Measurements from ENCODE around the gene OCRL. TPM values are rescaled to one million over a fixed set of nuclear protein-coding genes. Genes with fewer than 3 reads are reported as not detected.

The OCRL gene
- total and polyA plus RNA-seq, 2 of the 4 experiments (the other 2 are of a cell fraction), result 19.4 to 20.6 TPM

- Histone ChIP-seq H3K27me3 (ENCODE audit: control insufficient read depth, insufficient read depth, low read length) (peaks cover 3% of the 10 kb centered on the region; the same call in 1 of the 2 replicates), H3K36me3 (ENCODE audit: control insufficient read depth, insufficient read depth, low read length) (no peaks in the 10 kb centered on the region), H4K20me1 (ENCODE audit: insufficient read depth, low read length) (no peaks in the 10 kb centered on the region), H4K91ac (ENCODE audit: insufficient read depth, low read depth, low read length) (no peak overlapping the region), H3K18ac (ENCODE audit: low read depth, low read length) (no peak overlapping the region), H3K9me3 (ENCODE audit: control insufficient read depth, insufficient read depth, low read length) (no peaks in the 10 kb centered on the region), H2BK120ac (ENCODE audit: low read depth, low read length) (no peak overlapping the region), H4K5ac (ENCODE audit: low read depth, low read length) (no peak overlapping the region), H2AK9ac (replicated peaks; ENCODE audit: low read depth, low read length, poor library complexity) (no peak overlapping the region), H4K8ac (ENCODE audit: low read depth in 2 of 2, low read length in 2 of 2) (no peak overlapping the region), H3K79me1 (ENCODE audit: low read depth in 1 of 2, low read length in 2 of 2) (no peaks in the 10 kb centered on the region), H3K9ac (ENCODE audit: low read depth, low read length) (no peak overlapping the region), H3K23ac (ENCODE audit: low read depth, low read length) (no peak overlapping the region), H3K4ac (ENCODE audit: low read depth, low read length) (no peak overlapping the region), H2BK15ac (ENCODE audit: low read depth, low read length) (no peak overlapping the region), H3K14ac (replicated peaks; ENCODE audit: low read depth, low read length) (no peak overlapping the region), H3K4me2 (ENCODE audit: low read depth, low read length) (no peak overlapping the region), H3K4me3 (ENCODE audit: insufficient read depth, low read depth, low read length) (no peak overlapping the region), H3K56ac (ENCODE audit: extremely low read depth, insufficient read depth, low read length) (no peak overlapping the region), H2AK5ac (ENCODE audit: low read depth, low read length) (no peak overlapping the region), H2AFZ (replicated peaks; ENCODE audit: low read length, poor library complexity) (no peak overlapping the region), H3K4me1 (ENCODE audit: control insufficient read depth, insufficient read depth, low read length) (peaks cover 2% of the 10 kb centered on the region; the same call in 1 of the 2 replicates), H3K27ac (ENCODE audit: insufficient read depth, low read length) (no peak overlapping the region), H3K9me1 (ENCODE audit: insufficient read depth, low read length) (no peaks in the 10 kb centered on the region), H2BK20ac (ENCODE audit: low read depth, low read length) (no peak overlapping the region), H2BK5ac (ENCODE audit: low read depth, low read length, poor library complexity, severe bottlenecking) (no peak overlapping the region)
- in situ Hi-C loops (cut with MboI; ENCODE audit: low sequenced_read_pairs), result loop anchor here (10.0 to 25.0 kb wide), 3 partner anchors 458 to 1305 kb away; partner anchors contain the start of gene ENOX2
- ChIA-PET CTCF (interaction anchor here (1.8 kb wide), 1 partner anchor 119 kb away, joined by 4 read pairs; no protein-coding TSS in a partner anchor), POLR2A (ENCODE audit: unreplicated experiment) (no interaction called here)
- 0% methylated on average over 3 of the region's 5 CpGs; no CpG with 5 or more reads in 1 of the 2 experiments for WGBS, 2 experiments (ENCODE audit: extremely low coverage in 2 of 2, insufficient read length in 1 of 2)
- no TSS peak for BruUV-seq (replicated peaks)
- DNase-seq (peak; percentile 36), ATAC-seq (ENCODE audit: low read depth) (peak; percentile 74)
- intact Hi-C loops (cut with micrococcal nuclease), result loop anchor here (1.0 to 5.0 kb wide), 6 partner anchors 119 to 1310 kb away; partner anchors contain the start of gene UTP14A
- dilution Hi-C loops (cut with HindIII; ENCODE audit: low sequenced_read_pairs, unreplicated experiment), result no loop called here
- TF ChIP-seq POLR2A (IDR thresholded peaks at IDR 0.05; ENCODE audit: low read depth, low read length), result no peak
- TF ChIP-seq RCOR1 (IDR thresholded peaks at IDR 0.05; ENCODE audit: insufficient replicate concordance, low read length), result no peak
- no peak for TF ChIP-seq MXI1 (IDR thresholded peaks at IDR 0.05; ENCODE audit: borderline replicate concordance, low read depth, low read length)
- TF ChIP-seq RAD21 (IDR thresholded peaks at IDR 0.05; ENCODE audit: low read length), result peak; percentile 83
- no peak for TF ChIP-seq MAZ (IDR thresholded peaks at IDR 0.05; ENCODE audit: borderline replicate concordance, low read depth, low read length)
- TF ChIP-seq CTCF (conservative IDR thresholded peaks at IDR 0.05; ENCODE audit: low read depth, low read length), result peak; percentile 73
- TF ChIP-seq, protein P1, sequence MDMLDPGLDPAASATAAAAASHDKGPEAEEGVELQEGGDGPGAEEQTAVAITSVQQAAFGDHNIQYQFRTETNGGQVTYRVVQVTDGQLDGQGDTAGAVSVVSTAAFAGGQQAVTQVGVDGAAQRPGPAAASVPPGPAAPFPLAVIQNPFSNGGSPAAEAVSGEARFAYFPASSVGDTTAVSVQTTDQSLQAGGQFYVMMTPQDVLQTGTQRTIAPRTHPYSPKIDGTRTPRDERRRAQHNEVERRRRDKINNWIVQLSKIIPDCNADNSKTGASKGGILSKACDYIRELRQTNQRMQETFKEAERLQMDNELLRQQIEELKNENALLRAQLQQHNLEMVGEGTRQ (IDR thresholded peaks at IDR 0.05; ENCODE audit: low read depth, low read length), result no peak
- TF ChIP-seq SMC3 (IDR thresholded peaks at IDR 0.05; ENCODE audit: low read depth, low read length), result peak; percentile 74
- TF ChIP-seq, protein P2, sequence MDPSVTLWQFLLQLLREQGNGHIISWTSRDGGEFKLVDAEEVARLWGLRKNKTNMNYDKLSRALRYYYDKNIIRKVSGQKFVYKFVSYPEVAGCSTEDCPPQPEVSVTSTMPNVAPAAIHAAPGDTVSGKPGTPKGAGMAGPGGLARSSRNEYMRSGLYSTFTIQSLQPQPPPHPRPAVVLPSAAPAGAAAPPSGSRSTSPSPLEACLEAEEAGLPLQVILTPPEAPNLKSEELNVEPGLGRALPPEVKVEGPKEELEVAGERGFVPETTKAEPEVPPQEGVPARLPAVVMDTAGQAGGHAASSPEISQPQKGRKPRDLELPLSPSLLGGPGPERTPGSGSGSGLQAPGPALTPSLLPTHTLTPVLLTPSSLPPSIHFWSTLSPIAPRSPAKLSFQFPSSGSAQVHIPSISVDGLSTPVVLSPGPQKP (IDR thresholded peaks at IDR 0.05; ENCODE audit: borderline replicate concordance, low read depth, low read length), result no peak
- TF ChIP-seq RFX5 (IDR thresholded peaks at IDR 0.05; ENCODE audit: low read depth, low read length), result no peak
Observed at GRCh38 chrX:129606918-129607317, 66.9 kb downstream of the OCRL start.

Measured in IMR-90 (cell line).